ENCODE data around the gene PRMT7. TPM values are rescaled to one million over a fixed set of nuclear protein-coding genes. Genes with fewer than 3 reads are reported as not detected.

PRMT7 gene
- polyA plus RNA-seq, 1 donor (not counting 4 experiments of a cell fraction or from before 2014, with no cell fraction given): 27.4 TPM

- H4K20me1 ChIP-seq (ENCODE audit: control insufficient read depth, extremely low read depth, insufficient read depth, low read length): no peaks in the 10 kb centered on the region
- no peak overlapping the region for H3K9ac ChIP-seq (ENCODE audit: control insufficient read depth, extremely low read depth, insufficient read depth, low read length)
- DNase-seq (ENCODE audit: low read depth, low spot score) (no peak), FAIRE-seq (no peak)
- H3K4me1 ChIP-seq (ENCODE audit: control insufficient read depth, extremely low read depth, insufficient read depth, low read length): no peaks in the 10 kb centered on the region
- dilution Hi-C loops (cut with MboI; ENCODE audit: extremely low pct_ligation_motif_present, low sequenced_read_pairs): no loop called here
- H3K4me2 ChIP-seq (ENCODE audit: control insufficient read depth, extremely low read depth, insufficient read depth, low read depth, low read length): no peak overlapping the region
- H3K27ac ChIP-seq (ENCODE audit: control insufficient read depth, insufficient read depth, low read length): no peak overlapping the region
- no peak overlapping the region for H2AFZ ChIP-seq (ENCODE audit: control insufficient read depth, low read length)
- no peak for TF ChIP-seq CTCF (optimal IDR thresholded peaks at IDR 0.05 in 1 of 3, IDR thresholded peaks at IDR 0.05 in 1 of 3, conservative IDR thresholded peaks at IDR 0.05 in 1 of 3; ENCODE audit: extremely low read depth in 1 of 3, insufficient read depth in 2 of 3, low read length in 3 of 3)
- TF ChIP-seq EZH2 (IDR thresholded peaks at IDR 0.05; ENCODE audit: low read length): no peak
- no peak overlapping the region for H3K4me3 ChIP-seq (ENCODE audit: control insufficient read depth in 2 of 3, extremely low read depth in 1 of 3, insufficient read depth in 2 of 3, low read depth in 1 of 3, low read length in 3 of 3)
- no peaks in the 10 kb centered on the region for H3K36me3 ChIP-seq (ENCODE audit: control insufficient read depth in 2 of 2, extremely low read depth in 1 of 2, insufficient read depth in 2 of 2, low read length in 2 of 2)
- H3K9me1 ChIP-seq (ENCODE audit: control insufficient read depth, extremely low read depth, insufficient read depth, low read length): no peaks in the 10 kb centered on the region
- H3K9me3 ChIP-seq (ENCODE audit: control insufficient read depth, low read depth, low read length): no peaks in the 10 kb centered on the region
- no peaks in the 10 kb centered on the region for H3K79me2 ChIP-seq (ENCODE audit: control insufficient read depth, insufficient read depth, low read length)
- peaks cover 6% of the 10 kb centered on the region for H3K27me3 ChIP-seq (ENCODE audit: control insufficient read depth, extremely low read depth, insufficient read depth, low read length)
These were observed 75.8 kb downstream of the PRMT7 start for GRCh38 chr16:68386628-68387027.

- Histone ChIP-seq H3K9ac (ENCODE audit: control insufficient read depth, extremely low read depth, insufficient read depth, low read length) (no peak overlapping the region), H3K36me3 (ENCODE audit: control insufficient read depth in 2 of 2, extremely low read depth in 1 of 2, insufficient read depth in 2 of 2, low read length in 2 of 2) (no peaks in the 10 kb centered on the region), H3K27ac (ENCODE audit: control insufficient read depth, insufficient read depth, low read length) (no peak overlapping the region), H3K4me1 (ENCODE audit: control insufficient read depth, extremely low read depth, insufficient read depth, low read length) (no peaks in the 10 kb centered on the region), H3K79me2 (ENCODE audit: control insufficient read depth, insufficient read depth, low read length) (no peaks in the 10 kb centered on the region), H3K27me3 (ENCODE audit: control insufficient read depth, extremely low read depth, insufficient read depth, low read length) (peaks cover 6% of the 10 kb centered on the region), H3K9me3 (ENCODE audit: control insufficient read depth, low read depth, low read length) (no peaks in the 10 kb centered on the region), H2AFZ (ENCODE audit: control insufficient read depth, low read length) (no peak overlapping the region), H3K4me3 (ENCODE audit: control insufficient read depth in 2 of 3, extremely low read depth in 1 of 3, insufficient read depth in 2 of 3, low read depth in 1 of 3, low read length in 3 of 3) (no peak overlapping the region), H4K20me1 (ENCODE audit: control insufficient read depth, extremely low read depth, insufficient read depth, low read length) (no peaks in the 10 kb centered on the region), H3K9me1 (ENCODE audit: control insufficient read depth, extremely low read depth, insufficient read depth, low read length) (no peaks in the 10 kb centered on the region), H3K4me2 (ENCODE audit: control insufficient read depth, extremely low read depth, insufficient read depth, low read depth, low read length) (no peak overlapping the region)
- DNase-seq (ENCODE audit: low read depth, low spot score): no peak
- dilution Hi-C loops (cut with MboI; ENCODE audit: extremely low pct_ligation_motif_present, low sequenced_read_pairs): no loop called here
- FAIRE-seq: no peak
- TF ChIP-seq EZH2 (IDR thresholded peaks at IDR 0.05; ENCODE audit: low read length): no peak
- TF ChIP-seq CTCF (optimal IDR thresholded peaks at IDR 0.05 in 1 of 3, IDR thresholded peaks at IDR 0.05 in 1 of 3, conservative IDR thresholded peaks at IDR 0.05 in 1 of 3; ENCODE audit: extremely low read depth in 1 of 3, insufficient read depth in 2 of 3, low read length in 3 of 3): no peak
These were observed 76.5 kb downstream of the PRMT7 start for GRCh38 chr16:68387301-68387700.

Data from keratinocyte (primary cell).